Measurements from ENCODE around the gene PIBF1. TPM values are rescaled to one million over a fixed set of nuclear protein-coding genes. Genes with fewer than 3 reads are reported as not detected.
"Not testable (repeated sequence)": the region's sequence is repeated elsewhere in the genome, so short reads cannot be mapped to it uniquely, and the experiment has no call there.

The PIBF1 gene
- total RNA-seq, 4 donors from 2014 or later = 8.2 to 30.8 (median 14.3) TPM

GRCh38 chr13:72823724-72824123, 41.8 kb downstream of the PIBF1 start:
- intact Hi-C loops (cut with DNase I; ENCODE audit: low total_unique reads) (no loop called here), in situ Hi-C loops (cut with MboI; ENCODE audit: low pct_ligation_motif_present in 1 of 4, low pct_unique_long_range_greater_than_20kb in 1 of 4, low sequenced_read_pairs in 3 of 4) (loop anchor here in 1 of 4 donors (25.0 kb wide), 1 partner anchor 889 kb away; no protein-coding TSS in a partner anchor)
- H3K4me1 ChIP-seq = peaks cover 0 to 10% (median 0%) of the 10 kb centered on the region in 4 donors
- 92 to 93% methylated on average over 3 of the region's 3 CpGs for WGBS, 2 donors (ENCODE audit: low coverage in 1 of 2)
- no peak overlapping the region for H3K4me3 ChIP-seq
- no peaks in the 10 kb centered on the region for H3K27me3 ChIP-seq
- DNase-seq = no peak
- no peak overlapping the region for H3K27ac ChIP-seq
- H3K36me3 ChIP-seq = peaks cover 0 to 25% (median 7%) of the 10 kb centered on the region in 4 donors
- H3K9me3 ChIP-seq = no peaks in the 10 kb centered on the region
- no peak for TF ChIP-seq EP300 (IDR thresholded peaks at IDR 0.05; ENCODE audit: low read depth)
- no peak for TF ChIP-seq CTCF (IDR thresholded peaks at IDR 0.05)
- no peak for TF ChIP-seq POLR2A (IDR thresholded peaks at IDR 0.05)
- no peak for TF ChIP-seq POLR2AphosphoS5 (IDR thresholded peaks at IDR 0.05)

GRCh38 chr13:72834601-72835000, 52.7 kb downstream of the PIBF1 start:
- DNase-seq = no peak
- no peaks in the 10 kb centered on the region for H3K27me3 ChIP-seq
- intact Hi-C loops (cut with DNase I; ENCODE audit: low total_unique reads) (no loop called here), in situ Hi-C loops (cut with MboI; ENCODE audit: low pct_ligation_motif_present in 1 of 4, low pct_unique_long_range_greater_than_20kb in 1 of 4, low sequenced_read_pairs in 3 of 4) (loop anchor here in 2 of 4 donors (10.0 to 25.0 kb wide), 2 partner anchors 870 to 878 kb away; no protein-coding TSS in a partner anchor)
- H3K36me3 ChIP-seq = peaks cover 0 to 25% (median 11%) of the 10 kb centered on the region in 4 donors
- no peaks in the 10 kb centered on the region for H3K9me3 ChIP-seq
- TF ChIP-seq POLR2AphosphoS5 (IDR thresholded peaks at IDR 0.05) (no peak), EP300 (IDR thresholded peaks at IDR 0.05; ENCODE audit: low read depth) (no peak), CTCF (IDR thresholded peaks at IDR 0.05) (no peak), POLR2A (IDR thresholded peaks at IDR 0.05) (no peak)
- H3K4me3 ChIP-seq = no peak overlapping the region
- peaks cover 0 to 7% (median 0%) of the 10 kb centered on the region in 4 donors for H3K4me1 ChIP-seq
- 91 to 98% methylated on average over 3 of the region's 3 CpGs for WGBS, 2 donors (ENCODE audit: low coverage in 1 of 2)
- H3K27ac ChIP-seq = no peak overlapping the region

- in situ Hi-C loops (cut with MboI; ENCODE audit: low pct_ligation_motif_present in 1 of 4, low pct_unique_long_range_greater_than_20kb in 1 of 4, low sequenced_read_pairs in 3 of 4) (loop anchor here in 2 of 4 donors (10.0 to 25.0 kb wide), 2 partner anchors 865 to 872 kb away; no protein-coding TSS in a partner anchor), intact Hi-C loops (cut with DNase I; ENCODE audit: low total_unique reads) (no loop called here)
- DNase-seq = peak; percentile 79
- H3K36me3 ChIP-seq = peaks cover 0 to 16% (median 8%) of the 10 kb centered on the region in 4 donors
- H3K27ac ChIP-seq = peak overlapping the region in 2 of 4 donors; percentile 7 to 47
- WGBS, 2 donors (ENCODE audit: low coverage in 1 of 2) = 48 to 89% methylated on average over 1 of the region's 1 CpG
- H3K9me3 ChIP-seq = no peaks in the 10 kb centered on the region
- no peak for TF ChIP-seq EP300 (IDR thresholded peaks at IDR 0.05; ENCODE audit: low read depth)
- peak in 1 of 3 donors; percentile 29 for TF ChIP-seq POLR2AphosphoS5 (IDR thresholded peaks at IDR 0.05)
- peak; percentile 49 to 81 (median 70) for TF ChIP-seq CTCF (IDR thresholded peaks at IDR 0.05)
- no peak for TF ChIP-seq POLR2A (IDR thresholded peaks at IDR 0.05)
- no peak overlapping the region for H3K4me3 ChIP-seq
- H3K4me1 ChIP-seq = peaks cover 0 to 14% (median 0%) of the 10 kb centered on the region in 4 donors
- no peaks in the 10 kb centered on the region for H3K27me3 ChIP-seq
These were observed 58.0 kb downstream of the PIBF1 start for GRCh38 chr13:72839831-72840426.

DNA sequence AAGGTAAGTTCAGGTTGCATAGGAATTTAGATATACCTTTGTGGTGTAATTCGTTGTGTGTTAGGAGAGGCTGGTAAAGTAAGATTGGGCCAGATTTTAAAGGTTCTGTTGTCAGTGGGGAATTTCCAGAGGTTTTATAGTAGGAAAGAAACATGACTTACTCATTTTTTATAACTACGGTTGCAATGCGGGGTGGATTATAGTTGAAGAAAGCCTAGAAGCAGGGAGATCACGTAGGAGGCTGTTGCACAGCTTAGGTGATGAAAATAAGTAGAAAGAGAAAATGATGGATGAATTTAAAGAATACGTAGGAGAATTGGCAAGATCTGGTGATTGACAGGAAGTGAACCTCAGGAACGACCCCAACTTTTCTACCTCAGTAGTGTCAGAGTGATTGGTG, 61.1 kb downstream of the PIBF1 start:
- Histone ChIP-seq H3K36me3 (peaks cover 0 to 19% (median 5%) of the 10 kb centered on the region in 4 donors), H3K27ac (no peak overlapping the region), H3K4me3 (no peak overlapping the region), H3K4me1 (peaks cover 0 to 14% (median 0%) of the 10 kb centered on the region in 4 donors), H3K27me3 (no peaks in the 10 kb centered on the region), H3K9me3 (no peaks in the 10 kb centered on the region)
- intact Hi-C loops (cut with DNase I; ENCODE audit: low total_unique reads) = no loop called here
- in situ Hi-C loops (cut with MboI; ENCODE audit: low pct_ligation_motif_present in 1 of 4, low pct_unique_long_range_greater_than_20kb in 1 of 4, low sequenced_read_pairs in 3 of 4) = loop anchor here in 1 of 4 donors (25.0 kb wide), 1 partner anchor 869 kb away; no protein-coding TSS in a partner anchor
- TF ChIP-seq POLR2A (IDR thresholded peaks at IDR 0.05) (no peak), EP300 (IDR thresholded peaks at IDR 0.05; ENCODE audit: low read depth) (no peak), POLR2AphosphoS5 (IDR thresholded peaks at IDR 0.05) (no peak), CTCF (IDR thresholded peaks at IDR 0.05) (no peak)
- no peak for DNase-seq
- WGBS, 2 donors (ENCODE audit: low coverage in 1 of 2) = 91 to 95% methylated on average over 6 of the region's 6 CpGs

GRCh38 chr13:72845148-72845547, 63.2 kb downstream of the PIBF1 start:
- in situ Hi-C loops (cut with MboI; ENCODE audit: low pct_ligation_motif_present in 1 of 4, low pct_unique_long_range_greater_than_20kb in 1 of 4, low sequenced_read_pairs in 3 of 4) = loop anchor here in 1 of 4 donors (25.0 kb wide), 1 partner anchor 867 kb away; no protein-coding TSS in a partner anchor
- H3K27ac ChIP-seq; H3K4me3 ChIP-seq; H3K9me3 ChIP-seq; DNase-seq; intact Hi-C loops (cut with DNase I; ENCODE audit: low total_unique reads); H3K27me3 ChIP-seq; H3K4me1 ChIP-seq: not testable (repeated sequence)
- H3K36me3 ChIP-seq = peaks cover 0 to 21% (median 5%) of the 10 kb centered on the region in 4 donors
- WGBS, 2 donors (ENCODE audit: low coverage in 1 of 2) = 98 to 100% methylated on average over 1 to 2 of the region's 2 CpGs

All from transverse colon (tissue), 4 donors.